SK-N-SH (cell line): ENCODE data around the gene HYAL3. TPM values are rescaled to one million over a fixed set of nuclear protein-coding genes. Genes with fewer than 3 reads are reported as not detected.

Experiments used
- CTCF ChIA-PET: fragments of 300-600, 350-600 bp; formaldehyde crosslinking; extraction: SDS; loops from one replicate; lab custom pipeline; 2021; lab: Yijun Ruan, JAX
- POLR2A ChIA-PET: fragments of 350-600 bp; sonication (Branson Sonifier 250); formaldehyde crosslinking; extraction: SDS; loops from one replicate; lab custom pipeline; 2020; ENCODE audit warnings: antibody characterized with exemption, inconsistent platforms; lab: Yijun Ruan, JAX
- DNase-seq: peaks from one replicate; pipeline ENCODE4 v3.0.0; 2012
- H2AFZ ChIP-seq: fragments of 200-600 bp; sonication (generic); 2 replicates; pipeline ENCODE4 v1.8.1; 2016; ENCODE audit warnings: antibody characterized with exemption, mild to moderate bottlenecking, low read depth
- H3F3A ChIP-seq: fragments of 200-600 bp; sonication (generic); replicated peaks from 2 replicates; pipeline ENCODE3; 2016; ENCODE audit warnings: antibody characterized with exemption, mild to moderate bottlenecking; ENCODE audit not compliant: insufficient read depth
- H3K27ac ChIP-seq, 2 experiments: fragments of 200-500 bp in 1 of 2; fragments of 200-600 bp in 1 of 2; sonication (Bioruptor generic) in 1 of 2; sonication (generic), shearing (Covaris generic) in 1 of 2; 2 replicates each; pipeline versions ENCODE4 v1.5.1 to v1.6.1; 2014 to 2016; ENCODE audit warnings: low read depth in 2 of 2, inconsistent platforms in 1 of 2, low read length in 1 of 2, mild to moderate bottlenecking in 1 of 2, mixed read lengths in 1 of 2
- H3K27me3 ChIP-seq: fragments of 200-600 bp; sonication (generic), shearing (Covaris generic); 2 replicates; pipeline ENCODE4 v1.6.1; 2016; ENCODE audit warnings: mixed run types; ENCODE audit not compliant: insufficient read depth
- H3K36me3 ChIP-seq, 2 experiments: fragments of 200-500 bp in 1 of 2; fragments of 200-600 bp in 1 of 2; sonication (Bioruptor generic) in 1 of 2; sonication (generic) in 1 of 2; replicated peaks in 1 of 2; 2 replicates each; pipeline versions ENCODE3 to v1.5.1; 2014 to 2016; ENCODE audit warnings: low read length in 1 of 2, mild to moderate bottlenecking in 1 of 2; ENCODE audit not compliant: insufficient read depth in 2 of 2, control insufficient read depth in 1 of 2
- H3K4me1 ChIP-seq, 2 experiments: fragments of 200-500 bp in 1 of 2; fragments of 200-600 bp in 1 of 2; sonication (Bioruptor generic) in 1 of 2; sonication (generic), shearing (Covaris generic) in 1 of 2; 2 replicates each; pipeline versions ENCODE4 v1.5.1 to v1.6.1; 2014 to 2016; ENCODE audit warnings: low read depth in 1 of 2, low read length in 1 of 2, mixed run types in 1 of 2; ENCODE audit not compliant: insufficient read depth in 2 of 2, control insufficient read depth in 1 of 2
- H3K4me2 ChIP-seq: fragments of 200-600 bp; sonication (generic), shearing (Covaris generic); 2 replicates; pipeline ENCODE4 v1.6.1; 2017; ENCODE audit warnings: mixed run types
- H3K4me3 ChIP-seq, 2 experiments: fragments of 200-500 bp in 1 of 2; fragments of 200-600 bp in 1 of 2; sonication (Bioruptor generic) in 1 of 2; sonication (generic), shearing (Covaris generic) in 1 of 2; 2 replicates each; pipeline versions ENCODE4 v1.5.1 to v1.8.1; 2014 to 2016; ENCODE audit warnings: low read depth in 2 of 2, inconsistent platforms in 1 of 2, low read length in 1 of 2, mild to moderate bottlenecking in 1 of 2, mixed read lengths in 1 of 2, moderate library complexity in 1 of 2
- H3K79me2 ChIP-seq: fragments of 200-600 bp; sonication (generic); 2 replicates; pipeline ENCODE4 v1.8.1; 2017; ENCODE audit warnings: mild to moderate bottlenecking; ENCODE audit not compliant: insufficient read depth
- H3K9ac ChIP-seq: fragments of 200-600 bp; sonication (generic); 2 replicates; pipeline ENCODE4 v1.6.1; 2017; ENCODE audit warnings: mixed run types
- H3K9me2 ChIP-seq: fragments of 200-600 bp; sonication (generic); 2 replicates; pipeline ENCODE4 v1.6.1; 2017; ENCODE audit warnings: mixed run types
- H3K9me3 ChIP-seq: fragments of 200-600 bp; sonication (generic); 2 replicates; pipeline ENCODE4 v1.6.1; 2017; ENCODE audit warnings: mixed run types, mild to moderate bottlenecking, moderate library complexity
- H4K20me1 ChIP-seq: fragments of 200-600 bp; sonication (generic); 2 replicates; pipeline ENCODE4 v1.6.1; 2017; ENCODE audit warnings: mild to moderate bottlenecking, mixed run types; ENCODE audit not compliant: insufficient read depth
- EZH2phosphoT487 ChIP-seq: fragments of 200-600 bp; sonication (generic); IDR thresholded peaks from 2 replicates; pipeline ENCODE4 v1.6.1; 2017; ENCODE audit warnings: low read depth, mixed run types, mild to moderate bottlenecking, antibody characterized with exemption, moderate library complexity, borderline replicate concordance
- NFIC ChIP-seq: IDR thresholded peaks from 2 replicates; pipeline ENCODE4 v1.4.0; 2012; ENCODE audit warnings: borderline replicate concordance
- NRF1 ChIP-seq: IDR thresholded peaks from 2 replicates; pipeline ENCODE4 v1.6.1; 2012; ENCODE audit warnings: low read depth, mild to moderate bottlenecking, low read length
- POLR2AphosphoS5 ChIP-seq: IDR thresholded peaks from 2 replicates; pipeline ENCODE4 v1.6.1; 2012; ENCODE audit warnings: low read depth, low read length
- SIN3A ChIP-seq: IDR thresholded peaks from 2 replicates; pipeline ENCODE4 v1.6.1; 2012; ENCODE audit warnings: low read depth, mild to moderate bottlenecking, low read length, moderate library complexity, borderline replicate concordance
- TCF12 ChIP-seq: IDR thresholded peaks from 2 replicates; pipeline ENCODE4 v1.4.0; 2012
- YY1 ChIP-seq: IDR thresholded peaks from 2 replicates; pipeline ENCODE4 v1.4.0; 2012; ENCODE audit warnings: low read depth, mild to moderate bottlenecking
- ZBTB33 ChIP-seq: IDR thresholded peaks from 2 replicates; pipeline ENCODE4 v1.4.0; 2012; ENCODE audit warnings: low read depth, borderline replicate concordance
- WGBS: methylation state at CpG from one replicate; pipeline ENCODE4 v1.1.6; 2017; ENCODE audit warnings: low lambda C conversion rate; 5-methylcytosine and 5-hydroxymethylcytosine counted together
- polyA plus RNA-seq, 3 experiments: library from polyadenylated mRNA; depleted of rRNA; stranded (reverse); fragments of >200 nt; gene quantifications; 2 replicates each; pipeline ENCODE4 v1.2.3, GENCODE V29; 2012
- TF ChIP-seq, protein P1 (sequence below): IDR thresholded peaks from 2 replicates; pipeline ENCODE4; 2012
- TF ChIP-seq, protein P2 (sequence below): IDR thresholded peaks from 2 replicates; pipeline ENCODE4 v1.4.0; 2012; ENCODE audit warnings: low read depth

Gene HYAL3
- polyA plus RNA-seq, 1 of the 3 experiments (the other 2 are of a cell fraction), result 7.8 TPM

GRCh38 chr3:50268276-50268675 lies 30.9 kb downstream of the HYAL3 start:
- Histone ChIP-seq H3K27me3 (no peaks in the 10 kb centered on the region), H3F3A (peaks cover 28% of the 10 kb centered on the region), H3K9ac (no peak overlapping the region), H3K9me2 (no peaks in the 10 kb centered on the region), H3K4me2 (no peak overlapping the region), H3K4me1 (peaks cover 27 to 34% of the 10 kb centered on the region in 2 experiments; a peak in 3 of 4 replicates), H3K4me3 (no peak overlapping the region), H3K27ac (no peak overlapping the region), H3K9me3 (no peaks in the 10 kb centered on the region), H3K79me2 (no peaks in the 10 kb centered on the region), H3K36me3 (no peaks in the 10 kb centered on the region), H4K20me1 (no peaks in the 10 kb centered on the region), H2AFZ (no peak overlapping the region)
- ChIA-PET CTCF (interaction anchor here (0.6 to 6.6 kb wide), 5 partner anchors 8 to 77 kb away, joined by 3 to 49 read pairs (median 9); partner anchors contain the start of gene GNAT1), POLR2A (no interaction called here)
- WGBS, result 59% methylated on average over 3 of the region's 3 CpGs
- no peak for DNase-seq
- TF ChIP-seq ZBTB33, result no peak
- TF ChIP-seq, protein P1, sequence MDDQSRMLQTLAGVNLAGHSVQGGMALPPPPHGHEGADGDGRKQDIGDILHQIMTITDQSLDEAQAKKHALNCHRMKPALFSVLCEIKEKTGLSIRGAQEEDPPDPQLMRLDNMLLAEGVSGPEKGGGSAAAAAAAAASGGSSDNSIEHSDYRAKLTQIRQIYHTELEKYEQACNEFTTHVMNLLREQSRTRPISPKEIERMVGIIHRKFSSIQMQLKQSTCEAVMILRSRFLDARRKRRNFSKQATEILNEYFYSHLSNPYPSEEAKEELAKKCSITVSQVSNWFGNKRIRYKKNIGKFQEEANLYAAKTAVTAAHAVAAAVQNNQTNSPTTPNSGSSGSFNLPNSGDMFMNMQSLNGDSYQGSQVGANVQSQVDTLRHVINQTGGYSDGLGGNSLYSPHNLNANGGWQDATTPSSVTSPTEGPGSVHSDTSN, result no peak
- TF ChIP-seq NFIC, result no peak
- TF ChIP-seq SIN3A, result no peak
- no peak for TF ChIP-seq EZH2phosphoT487

DNA sequence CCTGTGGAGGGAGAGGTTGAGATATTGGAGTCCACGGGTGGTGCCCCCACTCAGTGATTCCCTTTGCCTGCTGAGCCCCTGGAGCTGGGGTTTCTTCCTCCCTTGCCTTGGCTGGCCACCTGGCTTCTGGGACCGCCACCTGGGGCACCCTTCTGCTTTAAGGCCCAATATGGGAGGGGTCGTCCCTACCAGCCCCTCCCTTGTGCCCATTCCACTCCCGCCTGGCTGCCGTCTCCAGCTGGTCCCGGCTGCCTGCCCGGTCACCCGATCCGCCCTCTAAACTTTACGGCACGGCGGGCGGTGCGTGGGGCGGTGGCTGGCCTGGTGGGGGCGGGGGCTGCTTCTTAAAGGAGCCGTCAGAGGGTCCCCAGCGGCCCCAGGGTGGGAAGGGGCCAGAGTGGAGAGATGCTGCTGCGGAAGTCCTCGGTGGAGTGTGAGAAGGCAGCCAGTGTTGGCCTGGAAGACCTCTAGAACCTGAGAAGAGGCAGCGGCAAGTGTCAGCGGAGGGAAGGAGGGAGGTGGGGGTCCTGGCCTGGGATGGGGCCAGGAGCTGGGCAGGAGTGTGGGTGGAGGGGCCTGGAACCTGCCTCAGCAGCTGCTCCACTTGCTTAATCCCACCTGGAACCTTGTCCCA lies 31.8 kb downstream of the HYAL3 start:
- H3K27me3 ChIP-seq, result no peaks in the 10 kb centered on the region
- H3K79me2 ChIP-seq, result no peaks in the 10 kb centered on the region
- H4K20me1 ChIP-seq, result no peaks in the 10 kb centered on the region
- TF ChIP-seq YY1 (no peak), POLR2AphosphoS5 (peak; percentile 26; the same call in 1 of the 2 replicates), NRF1 (no peak), TCF12 (0 out of 2 replicates have a peak, but pooled peaks have one; percentile 10)
- TF ChIP-seq, protein P2, sequence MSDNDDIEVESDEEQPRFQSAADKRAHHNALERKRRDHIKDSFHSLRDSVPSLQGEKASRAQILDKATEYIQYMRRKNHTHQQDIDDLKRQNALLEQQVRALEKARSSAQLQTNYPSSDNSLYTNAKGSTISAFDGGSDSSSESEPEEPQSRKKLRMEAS, result 0 out of 2 replicates have a peak, but pooled peaks have one; percentile 33
- TF ChIP-seq, all 33 proteins: peak for 3
- no peak overlapping the region for H2AFZ ChIP-seq
- no peaks in the 10 kb centered on the region for H3K36me3 ChIP-seq
- H3K4me1 ChIP-seq, result peaks cover 27 to 31% of the 10 kb centered on the region in 2 experiments; a peak in 3 of 4 replicates
- ChIA-PET POLR2A (interaction anchor here (0.8 kb wide), 1 partner anchor 29 kb away, joined by 3 read pairs; no protein-coding TSS in a partner anchor), CTCF (interaction anchor here (0.6 to 6.6 kb wide), 10 partner anchors 7 to 78 kb away, joined by 3 to 49 read pairs (median 6); partner anchors contain the start of gene GNAT1)
- DNase-seq, result no peak
- peak overlapping the region; percentile 40 to 53; a peak in 3 of 4 replicates for H3K4me3 ChIP-seq
- WGBS, result 35% methylated on average over 9 of the region's 22 CpGs
- H3K9ac ChIP-seq, result peak overlapping the region; percentile 49
- H3K27ac ChIP-seq, result no peak overlapping the region
- H3K4me2 ChIP-seq, result peak overlapping the region; percentile 56
- no peaks in the 10 kb centered on the region for H3K9me3 ChIP-seq
- H3F3A ChIP-seq, result peaks cover 28% of the 10 kb centered on the region
- no peaks in the 10 kb centered on the region for H3K9me2 ChIP-seq
